OCI-LY7 (cell line): ENCODE results near the gene SGK1. TPM values are rescaled to one million over a fixed set of nuclear protein-coding genes. Genes with fewer than 3 reads are reported as not detected.

Experiments
- BruUV-seq: library from RNA; stranded (reverse); fragments of 400-500 nt; replicated peaks from 2 replicates; lab custom pipeline; 2021; lab: Mats Ljungman, UMichigan
- CTCF ChIA-PET: fragments of 300-600 bp; sonication (Branson Sonifier 250); formaldehyde crosslinking; loops from one replicate; lab custom pipeline; 2022; ENCODE audit warnings: antibody characterized with exemption; ENCODE audit not compliant: unreplicated experiment; lab: Charles Lee
- POLR2A ChIA-PET: fragments of 300-600 bp; sonication (Branson Sonifier 250); formaldehyde crosslinking; loops from one replicate; lab custom pipeline; 2022; ENCODE audit warnings: antibody characterized with exemption; lab: Charles Lee
- DNase-seq: peaks from one replicate; pipeline ENCODE4 v3.0.0-alpha.2; 2015; ENCODE audit warnings: low spot score
- H2AFZ ChIP-seq: fragments of 200-600 bp; sonication (generic), shearing (Covaris generic); 2 replicates; pipeline ENCODE4 v1.6.1; 2014; ENCODE audit warnings: mild to moderate bottlenecking, antibody characterized with exemption, low read length, moderate library complexity
- H3K27ac ChIP-seq: fragments of 200-600 bp; sonication (generic); 2 replicates; pipeline ENCODE4 v1.5.1; 2014; ENCODE audit warnings: mixed run types, low read depth, mild to moderate bottlenecking, moderate library complexity, low read length, inconsistent platforms; ENCODE audit not compliant: poor library complexity, severe bottlenecking
- H3K36me3 ChIP-seq: fragments of 200-600 bp; sonication (generic); 2 replicates; pipeline ENCODE4 v1.6.1; 2014; ENCODE audit warnings: mild to moderate bottlenecking, antibody characterized with exemption, low read length, moderate library complexity, mixed read lengths; ENCODE audit not compliant: insufficient read depth
- H3K4me1 ChIP-seq: fragments of 200-600 bp; sonication (generic); 2 replicates; pipeline ENCODE4 v1.5.1; 2014; ENCODE audit warnings: mild to moderate bottlenecking, low read length; ENCODE audit not compliant: insufficient read depth, poor library complexity, severe bottlenecking
- H3K4me2 ChIP-seq: fragments of 200-600 bp; sonication (generic); 2 replicates; pipeline ENCODE4 v1.6.1; 2014; ENCODE audit warnings: mild to moderate bottlenecking, low read length
- H3K4me3 ChIP-seq: fragments of 200-600 bp; sonication (generic); 2 replicates; pipeline ENCODE4 v1.5.1; 2014; ENCODE audit warnings: mild to moderate bottlenecking, low read depth, low read length; ENCODE audit not compliant: poor library complexity, severe bottlenecking
- H3K79me2 ChIP-seq: fragments of 200-600 bp; sonication (generic); 2 replicates; pipeline ENCODE4 v1.6.1; 2016; ENCODE audit warnings: low read depth, mild to moderate bottlenecking, low read length, moderate library complexity, mixed read lengths; ENCODE audit not compliant: insufficient read depth
- H3K9me2 ChIP-seq: fragments of 200-600 bp; sonication (generic); 2 replicates; pipeline ENCODE4 v1.6.1; 2016; ENCODE audit warnings: mild to moderate bottlenecking, low read length, mixed read lengths; ENCODE audit not compliant: insufficient read depth
- H3K9me3 ChIP-seq: fragments of 200-600 bp; sonication (generic); 2 replicates; pipeline ENCODE4 v1.6.1; 2014; ENCODE audit warnings: mild to moderate bottlenecking, mixed run types, low read length, mixed read lengths
- H4K20me1 ChIP-seq: fragments of 200-600 bp; sonication (generic); 2 replicates; pipeline ENCODE4 v1.6.1; 2014; ENCODE audit warnings: mild to moderate bottlenecking, antibody characterized with exemption, low read length, moderate library complexity, mixed read lengths; ENCODE audit not compliant: insufficient read depth
- CTCF ChIP-seq: fragments of 200-600 bp; sonication (generic); conservative IDR thresholded peaks from 2 replicates; pipeline ENCODE4 v1.5.1; 2014; ENCODE audit warnings: mild to moderate bottlenecking, antibody characterized with exemption, low read length, moderate library complexity, mixed read lengths
- EZH2phosphoT487 ChIP-seq: fragments of 200-600 bp; sonication (generic); IDR thresholded peaks from 2 replicates; pipeline ENCODE4 v1.6.1; 2018; ENCODE audit warnings: low read depth, borderline replicate concordance, mild to moderate bottlenecking, mixed run types, antibody characterized with exemption, low read length, moderate library complexity, mixed read lengths
- intact Hi-C: fragments of 100-400 bp; cut with micrococcal nuclease; formaldehyde crosslinking; loops from one replicate; pipeline ENCODE4 v1.10.0; 2022; ENCODE audit not compliant: unreplicated experiment
- total RNA-seq, 2 experiments: library from RNA; depleted of rRNA in 1 of 2; stranded (reverse); fragments of >200 nt in 1 of 2; shearing (Covaris generic) in 1 of 2; gene quantifications; 2 replicates each; pipeline ENCODE4 v1.2.3, GENCODE V29; 2014 to 2022

The SGK1 gene
- total RNA-seq, 2 experiments from 2014 or later, result 5.2 to 27.6 TPM

- no peaks in the 10 kb centered on the region for H3K9me2 ChIP-seq
- TF ChIP-seq EZH2phosphoT487, result no peak
- TF ChIP-seq CTCF, result no peak
- peaks cover 25% of the 10 kb centered on the region for H3K4me1 ChIP-seq
- H3K27ac ChIP-seq, result no peak overlapping the region
- intact Hi-C loops, result loop anchor here (10.0 kb wide), 2 partner anchors 282 to 1262 kb away; no protein-coding TSS in a partner anchor
- CTCF ChIA-PET, result no interaction called here
- POLR2A ChIA-PET, result no interaction called here
- peak overlapping the region; percentile 76 for H3K4me3 ChIP-seq
- H2AFZ ChIP-seq, result no peak overlapping the region
- peaks cover 39% of the 10 kb centered on the region for H3K36me3 ChIP-seq
- H3K79me2 ChIP-seq, result no peaks in the 10 kb centered on the region
- H3K4me2 ChIP-seq, result peak overlapping the region; percentile 91
- DNase-seq, result no peak
- BruUV-seq, result no TSS peak
- no peaks in the 10 kb centered on the region for H4K20me1 ChIP-seq
- H3K9me3 ChIP-seq, result no peaks in the 10 kb centered on the region
Observed at GRCh38 chr6:134172706-134173365, 145.1 kb downstream of the SGK1 start.

- POLR2A ChIA-PET, result interaction anchor here (0.6 to 1.4 kb wide), 3 partner anchors 449 to 1070 kb away, joined by 3 read pairs; no protein-coding TSS in a partner anchor
- no peak overlapping the region for H2AFZ ChIP-seq
- no peak for DNase-seq
- H3K9me2 ChIP-seq, result no peaks in the 10 kb centered on the region
- no peaks in the 10 kb centered on the region for H4K20me1 ChIP-seq
- peaks cover 39% of the 10 kb centered on the region for H3K36me3 ChIP-seq
- H3K27ac ChIP-seq, result no peak overlapping the region
- TF ChIP-seq EZH2phosphoT487, result no peak
- no peak for TF ChIP-seq CTCF
- no peaks in the 10 kb centered on the region for H3K9me3 ChIP-seq
- peaks cover 22% of the 10 kb centered on the region for H3K4me1 ChIP-seq
- intact Hi-C loops, result loop anchor here (10.0 kb wide), 2 partner anchors 283 to 1263 kb away; no protein-coding TSS in a partner anchor
- CTCF ChIA-PET, result no interaction called here
- no peaks in the 10 kb centered on the region for H3K79me2 ChIP-seq
- no TSS peak for BruUV-seq
- peak overlapping the region; percentile 91; the same call in 1 of the 2 replicates for H3K4me2 ChIP-seq
- no peak overlapping the region for H3K4me3 ChIP-seq
Observed at GRCh38 chr6:134172020-134172705, 145.7 kb downstream of the SGK1 start.
